ENCODE measurements around the gene DSTN.
A peak's percentile ranks its signal among the peaks of the same experiment; 100 is the strongest.

The DSTN gene

GRCh38 chr20:17616480-17617211, 46.8 kb downstream of the DSTN start:
- peaks cover 13% of the 10 kb centered on the region for H3K4me1 Mint-ChIP-seq (ENCODE audit: low read depth)
- no peaks in the 10 kb centered on the region for H3K27me3 Mint-ChIP-seq
- H3K36me3 Mint-ChIP-seq (ENCODE audit: low read depth) = peaks cover 50% of the 10 kb centered on the region
- H3K9me3 Mint-ChIP-seq = no peaks in the 10 kb centered on the region
- DNase-seq = peak; percentile 24
- no peak overlapping the region for H3K27ac Mint-ChIP-seq
- no peak overlapping the region for H3K4me3 Mint-ChIP-seq

- Mint-ChIP-seq H3K27ac (no peak overlapping the region), H3K9me3 (no peaks in the 10 kb centered on the region), H3K4me1 (ENCODE audit: low read depth) (peaks cover 6% of the 10 kb centered on the region), H3K27me3 (no peaks in the 10 kb centered on the region), H3K36me3 (ENCODE audit: low read depth) (peaks cover 57% of the 10 kb centered on the region), H3K4me3 (no peak overlapping the region)
- peak; percentile 65 for DNase-seq
Measured at GRCh38 chr20:17617212-17617867, 47.5 kb downstream of the DSTN start.

GRCh38 chr20:17617868-17618672, 48.2 kb downstream of the DSTN start:
- Mint-ChIP-seq H3K27me3 (no peaks in the 10 kb centered on the region), H3K4me1 (ENCODE audit: low read depth) (no peaks in the 10 kb centered on the region), H3K4me3 (no peak overlapping the region), H3K36me3 (ENCODE audit: low read depth) (peaks cover 58% of the 10 kb centered on the region), H3K27ac (no peak overlapping the region), H3K9me3 (no peaks in the 10 kb centered on the region)
- DNase-seq = no peak

- H3K36me3 Mint-ChIP-seq (ENCODE audit: low read depth) = peaks cover 62% of the 10 kb centered on the region
- no peaks in the 10 kb centered on the region for H3K4me1 Mint-ChIP-seq (ENCODE audit: low read depth)
- no peak overlapping the region for H3K4me3 Mint-ChIP-seq
- H3K9me3 Mint-ChIP-seq = no peaks in the 10 kb centered on the region
- no peaks in the 10 kb centered on the region for H3K27me3 Mint-ChIP-seq
- H3K27ac Mint-ChIP-seq = no peak overlapping the region
- no peak for DNase-seq
Measured at GRCh38 chr20:17618673-17619013, 48.8 kb downstream of the DSTN start.

GRCh38 chr20:17619351-17620093, 49.6 kb downstream of the DSTN start:
- DNase-seq = peak; percentile 16
- Mint-ChIP-seq H3K9me3 (no peaks in the 10 kb centered on the region), H3K4me1 (ENCODE audit: low read depth) (no peaks in the 10 kb centered on the region), H3K4me3 (no peak overlapping the region), H3K27ac (no peak overlapping the region), H3K36me3 (ENCODE audit: low read depth) (peaks cover 67% of the 10 kb centered on the region), H3K27me3 (no peaks in the 10 kb centered on the region)

- no peaks in the 10 kb centered on the region for H3K9me3 Mint-ChIP-seq
- H3K27me3 Mint-ChIP-seq = no peaks in the 10 kb centered on the region
- peaks cover 65% of the 10 kb centered on the region for H3K36me3 Mint-ChIP-seq (ENCODE audit: low read depth)
- H3K27ac Mint-ChIP-seq = no peak overlapping the region
- no peak overlapping the region for H3K4me3 Mint-ChIP-seq
- no peaks in the 10 kb centered on the region for H3K4me1 Mint-ChIP-seq (ENCODE audit: low read depth)
- DNase-seq = no peak
Measured at GRCh38 chr20:17620371-17621228, 50.7 kb downstream of the DSTN start.

- H3K27me3 Mint-ChIP-seq = no peaks in the 10 kb centered on the region
- H3K4me3 Mint-ChIP-seq = no peak overlapping the region
- peaks cover 73% of the 10 kb centered on the region for H3K36me3 Mint-ChIP-seq (ENCODE audit: low read depth)
- no peaks in the 10 kb centered on the region for H3K9me3 Mint-ChIP-seq
- no peaks in the 10 kb centered on the region for H3K4me1 Mint-ChIP-seq (ENCODE audit: low read depth)
- DNase-seq = no peak
- H3K27ac Mint-ChIP-seq = no peak overlapping the region
Measured at GRCh38 chr20:17621229-17621968, 51.5 kb downstream of the DSTN start.

- Mint-ChIP-seq H3K27me3 (no peaks in the 10 kb centered on the region), H3K4me1 (ENCODE audit: low read depth) (no peaks in the 10 kb centered on the region), H3K27ac (no peak overlapping the region), H3K4me3 (no peak overlapping the region), H3K9me3 (no peaks in the 10 kb centered on the region), H3K36me3 (ENCODE audit: low read depth) (peaks cover 75% of the 10 kb centered on the region)
- no peak for DNase-seq
Measured at GRCh38 chr20:17622086-17622850, 52.4 kb downstream of the DSTN start.

- H3K9me3 Mint-ChIP-seq = no peaks in the 10 kb centered on the region
- no peak for DNase-seq
- H3K27ac Mint-ChIP-seq = no peak overlapping the region
- peaks cover 76% of the 10 kb centered on the region for H3K36me3 Mint-ChIP-seq (ENCODE audit: low read depth)
- no peaks in the 10 kb centered on the region for H3K4me1 Mint-ChIP-seq (ENCODE audit: low read depth)
- H3K4me3 Mint-ChIP-seq = no peak overlapping the region
- no peaks in the 10 kb centered on the region for H3K27me3 Mint-ChIP-seq
Measured at GRCh38 chr20:17622851-17623508, 53.1 kb downstream of the DSTN start.

- DNase-seq = no peak
- Mint-ChIP-seq H3K36me3 (ENCODE audit: low read depth) (peaks cover 75% of the 10 kb centered on the region), H3K4me3 (no peak overlapping the region), H3K27ac (no peak overlapping the region), H3K27me3 (no peaks in the 10 kb centered on the region), H3K9me3 (no peaks in the 10 kb centered on the region), H3K4me1 (ENCODE audit: low read depth) (no peaks in the 10 kb centered on the region)
Measured at GRCh38 chr20:17624070-17624469, 54.2 kb downstream of the DSTN start.

- DNase-seq = no peak
- peaks cover 69% of the 10 kb centered on the region for H3K36me3 Mint-ChIP-seq (ENCODE audit: low read depth)
- no peaks in the 10 kb centered on the region for H3K4me1 Mint-ChIP-seq (ENCODE audit: low read depth)
- H3K9me3 Mint-ChIP-seq = no peaks in the 10 kb centered on the region
- no peaks in the 10 kb centered on the region for H3K27me3 Mint-ChIP-seq
- no peak overlapping the region for H3K4me3 Mint-ChIP-seq
- H3K27ac Mint-ChIP-seq = no peak overlapping the region
Measured at GRCh38 chr20:17624551-17625245, 54.8 kb downstream of the DSTN start.
